Measurements from ENCODE around the gene APOA4.

The APOA4 gene

GRCh38 chr11:116860303-116860702 is 37.2 kb upstream of the APOA4 start:
- no peak overlapping the region for H3K27ac ChIP-seq
- ChIA-PET CTCF (no interaction called here), POLR2A (ENCODE audit: low non-redundant PET) (no interaction called here)
- no peak for DNase-seq (ENCODE audit: low spot score)
- TF ChIP-seq CTCF (conservative IDR thresholded peaks at IDR 0.05; ENCODE audit: low read depth), result no peak

GRCh38 chr11:116859175-116859574 is 36.1 kb upstream of the APOA4 start:
- TF ChIP-seq CTCF (conservative IDR thresholded peaks at IDR 0.05; ENCODE audit: low read depth), result no peak
- CTCF ChIA-PET, result interaction anchor here (0.7 kb wide), 1 partner anchor 23 kb away, joined by 4 read pairs; no protein-coding TSS in a partner anchor
- POLR2A ChIA-PET (ENCODE audit: low non-redundant PET), result no interaction called here
- DNase-seq (ENCODE audit: low spot score), result no peak
- H3K27ac ChIP-seq, result no peak overlapping the region

GRCh38 chr11:116857936-116858335 is 34.8 kb upstream of the APOA4 start:
- H3K27ac ChIP-seq, result no peak overlapping the region
- DNase-seq (ENCODE audit: low spot score), result no peak
- TF ChIP-seq CTCF (conservative IDR thresholded peaks at IDR 0.05; ENCODE audit: low read depth), result no peak
- POLR2A ChIA-PET (ENCODE audit: low non-redundant PET), result no interaction called here
- CTCF ChIA-PET, result interaction anchor here (0.6 kb wide), 1 partner anchor 166 kb away, joined by 3 read pairs; no protein-coding TSS in a partner anchor

DNA sequence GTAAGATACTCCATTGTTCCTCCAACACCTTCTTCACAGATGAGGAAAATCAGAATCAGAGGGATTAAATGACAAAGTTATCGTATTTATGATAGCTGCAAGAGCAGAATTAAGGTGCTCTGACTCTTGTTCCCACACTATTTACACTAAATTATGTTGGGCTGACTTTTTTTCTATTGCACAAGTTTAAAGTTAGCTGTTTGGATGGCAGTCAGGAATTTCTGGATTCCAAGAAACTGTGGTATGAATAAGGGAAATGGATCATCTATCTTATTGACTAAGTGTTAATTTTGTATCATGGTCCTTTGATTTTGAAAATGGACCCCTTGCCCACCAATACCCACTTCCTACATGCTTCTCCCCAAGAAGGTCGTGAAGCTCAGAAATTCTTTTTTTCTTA is 34.2 kb upstream of the APOA4 start:
- no peak for TF ChIP-seq CTCF (conservative IDR thresholded peaks at IDR 0.05; ENCODE audit: low read depth)
- ChIA-PET POLR2A (ENCODE audit: low non-redundant PET) (no interaction called here), CTCF (interaction anchor here (0.6 kb wide), 1 partner anchor 444 kb away, joined by 5 read pairs; no protein-coding TSS in a partner anchor)
- H3K27ac ChIP-seq, result no peak overlapping the region
- no peak for DNase-seq (ENCODE audit: low spot score)

DNA sequence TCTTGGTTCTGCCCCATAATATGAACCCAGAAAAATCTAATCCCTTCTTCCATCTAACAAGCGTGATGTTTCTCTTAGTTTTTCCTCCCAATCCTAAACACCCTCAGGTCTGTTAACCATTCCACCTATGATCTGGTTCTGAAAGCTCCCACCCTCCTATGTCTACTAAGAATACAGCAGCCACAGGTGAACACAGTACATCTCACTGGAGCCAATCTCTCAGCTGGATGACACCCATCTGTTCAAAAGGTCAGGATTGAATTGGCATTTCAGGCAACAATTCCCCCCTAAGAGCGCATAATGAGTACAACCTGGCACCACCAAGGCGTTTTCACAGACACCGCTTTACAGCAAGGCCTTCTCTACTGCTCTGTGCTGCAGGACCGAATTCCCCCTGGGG is 33.3 kb upstream of the APOA4 start:
- no peak overlapping the region for H3K27ac ChIP-seq
- ChIA-PET CTCF (no interaction called here), POLR2A (ENCODE audit: low non-redundant PET) (no interaction called here)
- TF ChIP-seq CTCF (conservative IDR thresholded peaks at IDR 0.05; ENCODE audit: low read depth), result no peak
- no peak for DNase-seq (ENCODE audit: low spot score)

- no peak for TF ChIP-seq CTCF (conservative IDR thresholded peaks at IDR 0.05; ENCODE audit: low read depth)
- no peak for DNase-seq (ENCODE audit: low spot score)
- H3K27ac ChIP-seq, result no peak overlapping the region
- POLR2A ChIA-PET (ENCODE audit: low non-redundant PET), result no interaction called here
- CTCF ChIA-PET, result interaction anchor here (0.7 to 0.8 kb wide), 2 partner anchors 19 to 62 kb away, joined by 3 to 4 read pairs; no protein-coding TSS in a partner anchor
These were observed 32.3 kb upstream of the APOA4 start for GRCh38 chr11:116855413-116855812.
